B cell (primary cell): ENCODE measurements around the gene IL1RN. TPM values are rescaled to one million over a fixed set of nuclear protein-coding genes. Genes with fewer than 3 reads are reported as not detected.

Experiments used
- ATAC-seq: fragments of 200-7000 bp; cut with Tn5 transposase; one replicate; pipeline ENCODE4 v1.10.0; 2021; ENCODE audit warnings: low read depth, mild to moderate bottlenecking, moderate number of reproducible peaks, moderate library complexity
- CTCF ChIA-PET: fragments of 350-600 bp; sonication (Branson Sonifier 250); formaldehyde crosslinking; loops from one replicate; lab custom pipeline; 2021; ENCODE audit warnings: antibody characterized with exemption, inconsistent platforms; lab: Charles Lee
- POLR2A ChIA-PET: fragments of 350-600 bp; sonication (Branson Sonifier 250); formaldehyde crosslinking; loops from one replicate; lab custom pipeline; 2021; ENCODE audit warnings: antibody characterized with exemption; lab: Charles Lee
- DNase-seq: peaks from one replicate; pipeline ENCODE4 v3.0.0; 2013
- H2AFZ ChIP-seq: 2 replicates; pipeline ENCODE4 v1.6.1; 2012; ENCODE audit warnings: mild to moderate bottlenecking, low read depth, low read length; ENCODE audit not compliant: insufficient read depth, poor library complexity, severe bottlenecking
- H3K27ac ChIP-seq, 2 donors: 1 replicate in 1 of 2; 2 replicates in 1 of 2; pipeline ENCODE4 v1.5.1; 2012 to 2013; ENCODE audit warnings: low read length in 2 of 2, mild to moderate bottlenecking in 2 of 2, moderate library complexity in 1 of 2
- H3K27me3 ChIP-seq, 4 experiments: fragments of 200-600 bp in 1 of 4; sonication (generic) in 1 of 4; replicated peaks in 1 of 4; 1 replicate in 2 of 4; 2 replicates in 2 of 4; pipeline versions ENCODE4 v1.6.1 to v1.7.0; 2013 to 2016; ENCODE audit warnings: low read length in 3 of 4, mild to moderate bottlenecking in 2 of 4, mixed read lengths in 1 of 4, moderate library complexity in 1 of 4; ENCODE audit not compliant: insufficient read depth in 4 of 4, control insufficient read depth in 3 of 4; ENCODE audit errors: control extremely low read depth in 1 of 4
- H3K36me3 ChIP-seq, 2 experiments: replicated peaks in 1 of 2; 1 replicate in 1 of 2; 2 replicates in 1 of 2; pipeline versions ENCODE4 v1.6.1 to v1.7.1; 2013; ENCODE audit warnings: low read length in 1 of 2; ENCODE audit not compliant: insufficient read depth in 2 of 2, control insufficient read depth in 1 of 2; ENCODE audit errors: control extremely low read depth in 1 of 2, extremely low read depth in 1 of 2
- H3K4me1 ChIP-seq, 2 donors: fragments of 200-600 bp in 1 of 2; sonication (generic) in 1 of 2; 1 replicate in 1 of 2; 2 replicates in 1 of 2; pipeline versions ENCODE4 v1.5.1 to v1.6.1; 2013 to 2017; ENCODE audit warnings: low read length in 2 of 2; ENCODE audit not compliant: control insufficient read depth in 2 of 2, insufficient read depth in 2 of 2
- H3K4me2 ChIP-seq: replicated peaks from 2 replicates; pipeline ENCODE3; 2012; ENCODE audit warnings: mild to moderate bottlenecking, low read depth, low read length; ENCODE audit not compliant: poor library complexity, severe bottlenecking
- H3K4me3 ChIP-seq, 5 experiments: fragments of 200-600 bp in 1 of 5; sonication (generic) in 1 of 5; 1 replicate in 3 of 5; 2 replicates in 2 of 5; pipeline versions ENCODE4 v1.5.1 to v1.7.0; 2011 to 2016; ENCODE audit warnings: low read length in 4 of 5, mild to moderate bottlenecking in 4 of 5, low read depth in 2 of 5, control low read depth in 1 of 5, moderate library complexity in 1 of 5; ENCODE audit not compliant: insufficient read depth in 1 of 5; ENCODE audit errors: control extremely low read depth in 1 of 5, extremely low read depth in 1 of 5
- H3K79me2 ChIP-seq: fragments of 200-600 bp; sonication (generic); one replicate; pipeline ENCODE4 v1.6.0; 2016; ENCODE audit warnings: low read length; ENCODE audit not compliant: control insufficient read depth, insufficient read depth
- H3K9ac ChIP-seq: fragments of 200-600 bp; sonication (generic); 2 replicates; pipeline ENCODE4 v1.6.1; 2017; ENCODE audit warnings: mild to moderate bottlenecking, low read length, moderate library complexity
- H3K9me3 ChIP-seq, 3 donors: one replicate each; pipeline versions ENCODE4 v1.6.1 to v1.7.1; 2013; ENCODE audit warnings: low read length in 2 of 3; ENCODE audit not compliant: control insufficient read depth in 2 of 3, insufficient read depth in 1 of 3; ENCODE audit errors: control extremely low read depth in 1 of 3
- H4K20me1 ChIP-seq: 2 replicates; pipeline ENCODE4 v1.6.0; 2012; ENCODE audit warnings: mild to moderate bottlenecking, low read length; ENCODE audit not compliant: insufficient read depth, control insufficient read depth, poor library complexity, severe bottlenecking
- H3K27ac Mint-ChIP-seq: one replicate; pipeline ENCODE4 v1.8.0; 2021; ENCODE audit warnings: mixed read lengths
- H3K27me3 Mint-ChIP-seq: one replicate; pipeline ENCODE4 v1.8.0; 2021; ENCODE audit warnings: mixed read lengths
- H3K4me1 Mint-ChIP-seq: one replicate; pipeline ENCODE4 v1.8.0; 2021; ENCODE audit warnings: mixed read lengths
- H3K4me3 Mint-ChIP-seq: one replicate; pipeline ENCODE4 v1.8.0; 2021; ENCODE audit warnings: mixed read lengths
- H3K9me3 Mint-ChIP-seq: one replicate; pipeline ENCODE4 v1.8.0; 2022; ENCODE audit warnings: mixed read lengths; ENCODE audit not compliant: insufficient read depth
- EZH2 ChIP-seq: IDR thresholded peaks from 2 replicates; pipeline ENCODE4 v1.6.1; 2012; ENCODE audit warnings: borderline replicate concordance, low read depth, mild to moderate bottlenecking, moderate library complexity, low read length; ENCODE audit not compliant: insufficient read depth, poor library complexity, severe bottlenecking
- WGBS: methylation state at CpG from one replicate; pipeline ENCODE4 v1.1.5; 2013; ENCODE audit warnings: missing lambda C conversion rate; ENCODE audit not compliant: insufficient coverage; 5-methylcytosine and 5-hydroxymethylcytosine counted together
- intact Hi-C: fragments of 100-400 bp; cut with micrococcal nuclease; formaldehyde crosslinking; loops from one replicate; pipeline ENCODE4 v1.10.0; 2022
- polyA plus RNA-seq: library from polyadenylated mRNA; depleted of rRNA; stranded (reverse); fragments of >200 nt; gene quantifications from 2 replicates; pipeline ENCODE4 v1.2.3, GENCODE V29; 2012
- total RNA-seq, 2 donors: library from RNA; stranded (reverse); fragments of 120-200 nt in 1 of 2; gene quantifications; 1 replicate in 1 of 2; 2 replicates in 1 of 2; pipeline versions ENCODE4 v1.2.3 to v1.2.4, GENCODE V29; 2013 to 2022
- TF ChIP-seq, protein P1 (sequence below): fragments of 200-600 bp; IDR thresholded peaks from one replicate; pipeline ENCODE4 v1.8.0; 2022; ENCODE audit warnings: antibody characterized with exemption, mild to moderate bottlenecking

Gene IL1RN
- total and polyA plus RNA-seq, 2 donors (not counting 1 experiment from before 2014, with no cell fraction given), result 0.79 TPM; not detected in 1

DNA sequence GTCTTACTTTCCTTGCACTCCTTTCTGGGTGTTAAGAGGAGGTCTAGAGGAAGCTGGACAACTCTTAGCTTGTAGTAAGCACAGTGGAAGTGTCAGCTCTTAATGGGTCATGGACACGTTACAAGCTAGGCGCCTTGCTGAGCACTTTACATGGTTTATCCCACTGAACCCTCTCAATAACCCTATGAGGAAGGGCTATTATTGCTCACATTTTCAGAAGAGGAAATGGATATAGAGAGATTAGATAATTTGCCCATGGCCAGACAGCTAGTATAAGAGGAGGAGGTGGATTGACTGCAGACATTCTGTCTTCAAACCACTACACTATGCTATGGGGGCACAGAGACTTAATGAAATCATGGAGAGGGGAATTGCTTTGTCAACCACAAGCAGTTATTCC is 8.3 kb upstream of the IL1RN start:
- no peak for DNase-seq
- Histone ChIP-seq H3K27me3 (no peaks in the 10 kb centered on the region), H3K9ac (no peak overlapping the region), H3K36me3 (no peaks in the 10 kb centered on the region), H4K20me1 (no peaks in the 10 kb centered on the region), H3K9me3 (no peaks in the 10 kb centered on the region), H3K4me1 (peaks cover 29 to 31% of the 10 kb centered on the region in 2 donors), H3K79me2 (no peaks in the 10 kb centered on the region), H3K4me3 (no peak overlapping the region), H2AFZ (no peak overlapping the region), H3K27ac (no peak overlapping the region), H3K4me2 (no peak overlapping the region)
- no peak for ATAC-seq
- POLR2A ChIA-PET, result no interaction called here
- Mint-ChIP-seq H3K9me3 (no peaks in the 10 kb centered on the region), H3K4me1 (peaks cover 21% of the 10 kb centered on the region), H3K27me3 (peaks cover 2% of the 10 kb centered on the region), H3K27ac (no peak overlapping the region), H3K4me3 (no peak overlapping the region)
- no peak for TF ChIP-seq EZH2
- TF ChIP-seq, protein P1, sequence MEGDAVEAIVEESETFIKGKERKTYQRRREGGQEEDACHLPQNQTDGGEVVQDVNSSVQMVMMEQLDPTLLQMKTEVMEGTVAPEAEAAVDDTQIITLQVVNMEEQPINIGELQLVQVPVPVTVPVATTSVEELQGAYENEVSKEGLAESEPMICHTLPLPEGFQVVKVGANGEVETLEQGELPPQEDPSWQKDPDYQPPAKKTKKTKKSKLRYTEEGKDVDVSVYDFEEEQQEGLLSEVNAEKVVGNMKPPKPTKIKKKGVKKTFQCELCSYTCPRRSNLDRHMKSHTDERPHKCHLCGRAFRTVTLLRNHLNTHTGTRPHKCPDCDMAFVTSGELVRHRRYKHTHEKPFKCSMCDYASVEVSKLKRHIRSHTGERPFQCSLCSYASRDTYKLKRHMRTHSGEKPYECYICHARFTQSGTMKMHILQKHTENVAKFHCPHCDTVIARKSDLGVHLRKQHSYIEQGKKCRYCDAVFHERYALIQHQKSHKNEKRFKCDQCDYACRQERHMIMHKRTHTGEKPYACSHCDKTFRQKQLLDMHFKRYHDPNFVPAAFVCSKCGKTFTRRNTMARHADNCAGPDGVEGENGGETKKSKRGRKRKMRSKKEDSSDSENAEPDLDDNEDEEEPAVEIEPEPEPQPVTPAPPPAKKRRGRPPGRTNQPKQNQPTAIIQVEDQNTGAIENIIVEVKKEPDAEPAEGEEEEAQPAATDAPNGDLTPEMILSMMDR, result no peak
- CTCF ChIA-PET, result interaction anchor here (1.6 to 3.4 kb wide), 4 partner anchors 17 to 85 kb away, joined by 3 to 14 read pairs (median 6); no protein-coding TSS in a partner anchor
- intact Hi-C loops, result no loop called here
- no CpG with 5 or more reads among the region's 2 CpGs for WGBS

DNA sequence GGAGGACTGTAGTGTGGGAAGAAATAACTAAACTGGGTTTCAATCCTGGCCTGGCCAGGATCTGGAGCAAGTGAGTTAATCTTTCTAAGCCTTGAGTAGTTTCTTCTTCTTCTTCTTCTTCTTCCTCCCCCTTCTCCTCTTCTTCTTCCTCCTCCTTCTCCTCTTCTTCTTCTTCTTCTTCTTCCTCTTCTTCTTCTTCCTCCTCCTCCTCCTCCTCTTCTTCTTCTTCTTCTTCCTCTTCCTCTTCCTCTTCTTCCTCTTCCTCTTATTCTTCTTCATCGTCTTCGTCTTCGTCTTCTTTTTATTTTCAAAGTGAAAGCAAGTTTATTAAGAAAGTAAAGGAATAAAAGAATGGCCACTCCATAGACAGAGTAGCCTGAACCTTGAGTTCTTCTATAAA is 6.5 kb upstream of the IL1RN start:
- POLR2A ChIA-PET, result no interaction called here
- H3K4me3 Mint-ChIP-seq, result no peak overlapping the region
- no peaks in the 10 kb centered on the region for H3K9me3 ChIP-seq
- DNase-seq (no peak), ATAC-seq (no peak)
- H3K9ac ChIP-seq, result no peak overlapping the region
- no peaks in the 10 kb centered on the region for H3K9me3 Mint-ChIP-seq
- no CpG with 5 or more reads among the region's 3 CpGs for WGBS
- no peak overlapping the region for H3K4me2 ChIP-seq
- peaks cover 27% of the 10 kb centered on the region in 2 donors for H3K4me1 ChIP-seq
- H2AFZ ChIP-seq, result no peak overlapping the region
- H3K79me2 ChIP-seq, result no peaks in the 10 kb centered on the region
- CTCF ChIA-PET, result interaction anchor here (1.0 to 1.8 kb wide), 3 partner anchors 17 to 269 kb away, joined by 3 to 7 read pairs (median 3); no protein-coding TSS in a partner anchor
- no peak overlapping the region for H3K27ac Mint-ChIP-seq
- intact Hi-C loops, result no loop called here
- peaks cover 7% of the 10 kb centered on the region for H3K27me3 Mint-ChIP-seq
- H3K4me3 ChIP-seq, result no peak overlapping the region
- peaks cover 29% of the 10 kb centered on the region for H3K4me1 Mint-ChIP-seq
- no peak overlapping the region for H3K27ac ChIP-seq
- peaks cover 0 to 5% (median 1%) of the 10 kb centered on the region in 4 experiments for H3K27me3 ChIP-seq
- no peaks in the 10 kb centered on the region for H3K36me3 ChIP-seq
- no peaks in the 10 kb centered on the region for H4K20me1 ChIP-seq
- TF ChIP-seq, protein P1, result no peak
- TF ChIP-seq EZH2, result no peak
